MM.1S (cell line): ENCODE measurements around the gene ATRN.

Source experiments
- DNase-seq: peaks from one replicate; pipeline ENCODE4 v3.0.0-alpha.2; 2015
- H2AFZ ChIP-seq: fragments of 300-600 bp; sonication (generic); 2 replicates; pipeline ENCODE4 v1.6.0; 2016; ENCODE audit warnings: antibody characterized with exemption, low read length
- H3F3A ChIP-seq: fragments of 300-600 bp; sonication (generic); 2 replicates; pipeline ENCODE4 v1.6.1; 2016; ENCODE audit warnings: mild to moderate bottlenecking, antibody characterized with exemption, low read length, moderate library complexity, mixed read lengths; ENCODE audit not compliant: insufficient read depth
- H3K27ac ChIP-seq: fragments of 300-600 bp; sonication (generic); 2 replicates; pipeline ENCODE4 v1.5.1; 2016; ENCODE audit warnings: mild to moderate bottlenecking, low read length
- H3K27me3 ChIP-seq: fragments of 300-600 bp; sonication (generic); replicated peaks from 2 replicates; pipeline ENCODE4 v1.6.0; 2016; ENCODE audit warnings: low read length; ENCODE audit not compliant: insufficient read depth
- H3K36me3 ChIP-seq: fragments of 300-600 bp; sonication (generic); replicated peaks from 2 replicates; pipeline ENCODE4 v1.6.1; 2016; ENCODE audit warnings: mild to moderate bottlenecking, low read length, mixed read lengths; ENCODE audit not compliant: insufficient read depth
- H3K4me1 ChIP-seq: fragments of 300-600 bp; sonication (generic); 2 replicates; pipeline ENCODE4 v1.6.1; 2016; ENCODE audit warnings: low read length, mixed read lengths
- H3K4me2 ChIP-seq: fragments of 300-600 bp; sonication (generic); 2 replicates; pipeline ENCODE4 v1.6.0; 2016; ENCODE audit warnings: low read depth, low read length
- H3K4me3 ChIP-seq: fragments of 300-600 bp; sonication (generic); 2 replicates; pipeline ENCODE4 v1.5.1; 2016; ENCODE audit warnings: low read length, mixed read lengths
- H3K79me2 ChIP-seq: fragments of 300-600 bp; sonication (generic); 2 replicates; pipeline ENCODE4 v1.6.1; 2016; ENCODE audit warnings: mixed run types, low read length, mixed read lengths
- H3K9ac ChIP-seq: fragments of 300-600 bp; sonication (generic); 2 replicates; pipeline ENCODE4 v1.6.1; 2016; ENCODE audit warnings: low read length, mixed read lengths
- H3K9me2 ChIP-seq: fragments of 300-600 bp; sonication (generic); replicated peaks from 2 replicates; pipeline ENCODE4 v1.6.1; 2016; ENCODE audit warnings: mild to moderate bottlenecking, low read length, mixed read lengths; ENCODE audit not compliant: insufficient read depth
- H3K9me3 ChIP-seq: fragments of 300-600 bp; sonication (generic); replicated peaks from 2 replicates; pipeline ENCODE4 v1.6.1; 2016; ENCODE audit warnings: mild to moderate bottlenecking, low read length, mixed read lengths; ENCODE audit not compliant: insufficient read depth
- H4K20me1 ChIP-seq: fragments of 300-600 bp; sonication (generic); 2 replicates; pipeline ENCODE4 v1.6.1; 2016; ENCODE audit warnings: mild to moderate bottlenecking, low read length, moderate library complexity, mixed read lengths; ENCODE audit not compliant: insufficient read depth
- CTCF ChIP-seq: fragments of 300-600 bp; sonication (generic); IDR thresholded peaks from 2 replicates; pipeline ENCODE4 v1.5.1; 2016; ENCODE audit warnings: antibody characterized with exemption, low read length, mixed read lengths
- EZH2 ChIP-seq: fragments of 300-600 bp; sonication (generic); optimal IDR thresholded peaks from 2 replicates; pipeline ENCODE3; 2017; ENCODE audit warnings: low read depth, mild to moderate bottlenecking, antibody characterized with exemption, low read length, mixed read lengths
- EZH2phosphoT487 ChIP-seq: fragments of 300-600 bp; sonication (generic); IDR thresholded peaks from 2 replicates; pipeline ENCODE4 v1.6.1; 2018; ENCODE audit warnings: antibody characterized with exemption, low read length

The ATRN gene

GRCh38 chr20:3698591-3699001 lies 227.8 kb downstream of the ATRN start:
- TF ChIP-seq EZH2phosphoT487 (no peak), EZH2 (no peak), CTCF (no peak)
- no peaks in the 10 kb centered on the region for H3K9me3 ChIP-seq
- no peaks in the 10 kb centered on the region for H3K4me1 ChIP-seq
- no peak for DNase-seq
- no peaks in the 10 kb centered on the region for H3K9me2 ChIP-seq
- peaks cover 27% of the 10 kb centered on the region for H3K27me3 ChIP-seq
- no peak overlapping the region for H3K4me3 ChIP-seq
- H3K27ac ChIP-seq, result no peak overlapping the region
- no peak overlapping the region for H3K4me2 ChIP-seq
- no peaks in the 10 kb centered on the region for H4K20me1 ChIP-seq
- no peaks in the 10 kb centered on the region for H3K79me2 ChIP-seq
- no peaks in the 10 kb centered on the region for H3F3A ChIP-seq
- H2AFZ ChIP-seq, result no peak overlapping the region
- no peak overlapping the region for H3K9ac ChIP-seq
- no peaks in the 10 kb centered on the region for H3K36me3 ChIP-seq

- H3K79me2 ChIP-seq, result no peaks in the 10 kb centered on the region
- H4K20me1 ChIP-seq, result no peaks in the 10 kb centered on the region
- no peak overlapping the region for H3K4me3 ChIP-seq
- no peak for DNase-seq
- peaks cover 27% of the 10 kb centered on the region for H3K27me3 ChIP-seq
- H3K9me3 ChIP-seq, result no peaks in the 10 kb centered on the region
- H3K36me3 ChIP-seq, result no peaks in the 10 kb centered on the region
- no peak for TF ChIP-seq EZH2
- TF ChIP-seq CTCF, result no peak
- H3K27ac ChIP-seq, result no peak overlapping the region
- H2AFZ ChIP-seq, result no peak overlapping the region
- no peaks in the 10 kb centered on the region for H3F3A ChIP-seq
- no peaks in the 10 kb centered on the region for H3K4me1 ChIP-seq
- no peak overlapping the region for H3K9ac ChIP-seq
- no peak overlapping the region for H3K4me2 ChIP-seq
- H3K9me2 ChIP-seq, result no peaks in the 10 kb centered on the region
Measured at GRCh38 chr20:3699037-3699436, 228.2 kb downstream of the ATRN start.
